ENCODE results near the gene PLA2G4E. TPM values are rescaled to one million over a fixed set of nuclear protein-coding genes. Genes with fewer than 3 reads are reported as not detected.

The PLA2G4E gene
- total RNA-seq, 1 donor from 2014 or later, result not detected

DNA sequence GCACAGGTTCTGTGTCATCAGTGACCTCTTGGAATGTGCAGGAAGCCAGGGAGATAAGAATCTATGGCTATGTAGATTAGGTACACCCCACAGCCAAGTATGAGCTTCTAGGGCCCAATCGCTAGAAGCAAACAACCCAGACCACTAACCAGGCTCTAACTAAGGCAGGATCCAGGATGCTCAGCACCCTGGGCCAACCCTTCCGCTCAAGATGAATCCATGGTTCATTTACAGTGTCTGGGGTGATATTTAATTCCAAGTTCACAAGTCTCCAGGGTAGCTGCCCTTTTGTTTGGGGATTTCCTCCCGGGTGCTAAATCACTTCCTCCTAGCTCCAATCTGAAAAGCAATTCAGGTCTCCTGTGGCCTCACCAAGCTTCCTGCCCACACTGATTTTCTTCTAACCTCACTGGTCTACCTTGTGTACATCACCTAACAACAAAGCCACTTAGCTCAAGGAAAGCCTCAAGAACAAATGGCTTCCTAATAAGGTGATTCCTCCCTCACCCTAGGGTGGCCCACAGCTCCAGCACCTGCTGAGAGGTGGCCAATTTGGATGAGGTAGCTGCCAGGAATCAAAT is 50.9 kb downstream of the PLA2G4E start:
- DNase-seq (ENCODE audit: low spot score) (peak; percentile 9), ATAC-seq (no peak)
- intact Hi-C loops (cut with DNase I), result no loop called here

DNA sequence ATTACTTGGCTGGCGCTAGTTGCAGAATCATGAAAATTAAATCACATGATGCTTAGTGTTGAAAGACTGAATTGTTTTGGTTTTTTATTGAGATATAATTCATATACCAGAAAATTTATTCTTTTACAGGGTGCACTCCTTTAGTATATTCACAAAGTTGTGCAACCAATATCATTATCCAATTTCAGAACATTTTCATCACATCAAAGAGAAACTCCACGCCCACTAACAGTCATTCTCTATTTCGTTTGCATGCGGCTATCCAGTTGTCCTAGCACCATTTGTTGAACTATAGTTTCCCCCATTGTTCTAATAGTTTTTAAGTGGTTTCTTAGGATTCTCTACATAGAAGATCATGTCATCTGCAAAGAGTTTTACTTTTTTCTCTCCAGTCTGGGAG is 52.1 kb downstream of the PLA2G4E start:
- intact Hi-C loops (cut with DNase I), result no loop called here
- no peak for ATAC-seq
- no peak for DNase-seq (ENCODE audit: low spot score)

DNA sequence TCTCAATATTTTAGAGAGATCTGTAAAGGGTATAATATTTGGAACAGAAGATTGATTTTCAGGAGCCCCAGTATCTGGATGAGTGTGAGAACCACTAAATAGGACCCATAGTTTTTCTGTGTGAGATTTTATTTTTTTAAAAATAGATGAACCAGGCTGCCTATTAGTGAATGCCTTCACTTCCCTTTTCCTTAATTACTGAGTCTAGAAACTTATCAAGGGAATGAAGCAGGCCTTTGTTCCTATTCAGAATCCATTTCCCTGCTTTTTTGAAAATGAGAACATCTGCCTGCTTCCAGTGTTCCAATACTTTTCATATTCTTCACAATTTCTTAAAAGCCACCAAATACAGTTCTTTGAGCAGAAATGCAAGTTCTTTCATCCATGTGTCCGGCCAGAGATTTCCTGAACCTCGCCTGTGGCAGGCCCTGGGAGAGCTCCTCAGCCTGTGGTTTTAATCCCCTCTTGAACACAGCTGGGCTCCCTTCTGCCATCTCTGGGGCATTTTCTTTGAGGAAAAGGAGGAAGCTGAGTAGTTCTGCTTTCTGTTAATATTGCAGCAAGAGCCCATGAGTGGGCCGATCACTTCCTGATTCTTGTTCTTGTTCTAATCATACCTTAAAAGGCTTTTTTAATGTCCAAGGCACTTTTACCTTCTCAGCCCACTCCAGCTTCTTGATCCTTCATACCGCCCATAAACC is 53.2 kb downstream of the PLA2G4E start:
- intact Hi-C loops (cut with DNase I), result no loop called here
- DNase-seq (ENCODE audit: low spot score) (peak; percentile 60), ATAC-seq (peak; percentile 19)

DNA sequence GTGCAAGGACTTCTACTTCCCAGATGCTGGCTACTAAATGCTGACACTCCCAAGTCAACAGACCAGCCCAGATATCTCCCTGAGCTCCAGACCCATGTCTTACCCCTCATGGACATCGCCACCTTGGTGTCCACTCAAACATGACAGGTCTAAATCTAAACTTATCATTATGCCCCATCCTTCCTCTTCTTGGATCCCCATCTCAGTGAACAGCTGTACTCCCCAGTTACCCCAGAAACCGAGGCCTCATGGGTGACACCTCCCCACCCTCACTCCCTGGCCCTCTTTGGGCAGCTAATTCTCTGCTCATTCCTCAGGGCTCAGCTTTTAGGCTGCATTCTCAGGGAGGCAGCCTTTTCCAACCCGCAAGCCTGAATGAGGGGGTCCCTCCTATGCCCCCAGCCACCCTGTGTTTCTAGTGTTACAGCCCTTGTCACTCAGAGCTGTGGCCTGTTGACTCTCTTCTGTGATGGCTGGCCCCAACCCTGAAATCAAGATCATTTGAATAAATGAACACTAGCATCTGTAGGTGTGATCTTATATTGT is 53.8 kb downstream of the PLA2G4E start:
- DNase-seq (ENCODE audit: low spot score) (peak; percentile 42), ATAC-seq (no peak)
- intact Hi-C loops (cut with DNase I), result no loop called here

DNA sequence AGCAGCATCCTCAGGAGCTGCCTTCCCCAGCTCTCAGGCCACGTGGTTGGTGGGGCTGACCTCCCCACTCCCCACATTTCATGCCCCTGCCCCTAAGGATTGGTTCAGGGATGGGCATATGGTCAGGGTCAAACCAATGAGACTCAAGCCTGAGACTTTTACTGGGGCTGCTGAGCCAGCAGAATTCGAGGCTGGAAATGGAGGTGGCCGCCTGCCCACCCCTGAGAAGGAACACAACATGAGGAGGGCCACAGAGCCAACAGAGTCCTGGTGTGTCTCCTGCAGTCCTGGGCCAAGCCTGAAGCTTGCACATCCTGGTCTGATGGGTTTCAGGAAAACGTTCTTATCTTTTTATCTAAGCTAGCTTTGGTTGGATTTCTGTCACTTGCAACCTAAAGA is 54.4 kb downstream of the PLA2G4E start:
- intact Hi-C loops (cut with DNase I), result no loop called here
- ATAC-seq (no peak), DNase-seq (ENCODE audit: low spot score) (peak; percentile 9)

DNA sequence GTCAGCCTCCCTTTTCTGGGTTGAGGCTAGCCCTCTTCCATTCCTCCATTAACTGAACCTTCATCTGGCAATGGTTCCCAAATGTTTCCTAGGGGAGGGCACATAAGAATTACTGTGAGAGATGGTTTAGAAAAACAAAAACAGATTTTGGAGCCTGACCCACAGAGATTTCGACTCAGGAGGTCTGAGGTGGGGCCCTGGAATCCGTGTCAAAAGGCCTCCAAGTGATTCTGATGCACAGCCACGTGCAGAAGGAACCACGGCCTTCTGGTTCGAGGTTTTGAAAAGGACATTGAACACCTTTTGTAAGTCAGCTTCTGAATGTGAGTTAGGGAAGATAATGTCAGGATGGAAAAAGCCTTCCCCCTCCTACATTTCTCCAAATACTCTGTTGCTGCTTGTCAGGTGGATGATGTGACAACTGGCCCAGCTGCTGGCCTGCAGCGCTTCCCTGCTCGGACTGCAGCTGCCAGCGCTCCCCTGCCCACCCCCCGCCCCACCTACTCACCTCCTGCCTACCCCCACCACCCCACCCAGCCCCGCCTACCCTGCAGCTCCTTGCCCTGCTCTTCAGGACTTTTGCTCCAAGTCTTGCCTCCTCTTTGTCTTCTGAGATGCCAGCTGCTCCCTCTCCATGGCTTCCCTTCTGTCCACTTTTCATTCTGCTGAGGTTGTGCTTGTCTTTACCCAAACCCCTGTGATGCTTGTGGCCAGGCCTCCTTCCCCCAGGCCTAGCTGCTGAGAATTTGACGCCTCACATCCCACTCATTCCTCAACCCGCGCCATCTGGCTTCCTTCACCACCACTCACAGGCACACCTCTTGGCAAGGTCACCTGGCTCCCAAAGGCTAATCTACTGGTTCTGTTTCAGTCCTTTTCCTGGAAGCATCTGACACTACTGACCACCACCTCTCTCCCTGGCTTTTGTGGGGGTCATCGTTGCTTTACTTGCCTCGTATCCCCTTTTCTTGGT is 55.1 kb downstream of the PLA2G4E start:
- DNase-seq (ENCODE audit: low spot score), result peak; percentile 32
- ATAC-seq, result no peak
- intact Hi-C loops (cut with DNase I), result no loop called here

DNA sequence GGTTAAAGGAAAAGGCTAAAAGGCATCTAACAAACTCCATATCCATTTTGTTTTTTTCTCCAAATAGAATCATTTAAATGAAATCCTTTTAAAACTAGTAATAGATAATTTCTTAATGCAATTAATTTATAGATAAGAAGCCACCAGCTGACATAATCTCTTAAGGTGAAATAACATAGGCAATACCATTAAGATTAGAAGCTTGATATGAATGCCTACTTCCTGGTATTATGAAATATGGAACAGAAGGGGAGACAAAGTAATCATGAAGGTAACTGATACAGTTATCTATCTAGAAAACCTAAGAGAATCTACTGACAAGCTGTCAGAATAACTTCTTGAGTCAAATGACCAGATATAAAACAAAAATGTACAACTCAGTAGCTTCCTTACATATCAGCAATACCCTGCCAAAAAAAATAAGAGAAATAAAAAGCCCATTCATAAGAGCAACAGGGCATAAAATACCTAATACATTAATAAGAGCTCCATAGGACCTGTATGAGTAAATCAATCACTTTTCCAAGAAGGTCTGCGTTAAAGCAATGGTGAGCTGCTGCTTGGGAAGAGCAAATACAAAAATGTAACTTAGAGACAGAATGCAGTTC is 59.1 kb downstream of the PLA2G4E start:
- intact Hi-C loops (cut with DNase I), result no loop called here

DNA sequence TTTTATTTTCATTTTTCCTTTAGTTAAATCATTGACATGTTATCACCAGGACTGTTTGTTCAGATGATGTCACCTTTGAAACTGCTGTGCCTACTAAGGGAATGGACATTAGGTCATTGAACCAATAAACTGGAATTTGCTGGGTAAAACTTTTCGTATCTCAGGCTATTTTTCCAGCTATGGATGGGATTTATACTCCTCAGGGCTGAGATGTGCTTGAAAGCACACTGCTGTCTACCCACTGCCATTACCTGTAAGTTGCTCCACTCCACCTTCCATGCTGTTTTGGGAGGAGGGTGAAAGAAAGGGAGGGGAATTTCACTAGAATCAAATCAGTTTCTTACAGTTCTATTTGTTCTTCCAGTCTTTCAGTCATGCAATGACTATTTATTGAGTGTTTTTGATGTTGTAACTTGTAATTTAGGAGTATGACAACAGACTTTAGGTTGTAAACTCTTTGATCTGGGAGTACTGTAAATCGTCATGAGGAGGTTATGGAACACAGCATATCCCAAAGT is 59.8 kb downstream of the PLA2G4E start:
- DNase-seq (ENCODE audit: low spot score) (no peak), ATAC-seq (no peak)
- intact Hi-C loops (cut with DNase I), result no loop called here

More for the DNA sequence above, 59.1 kb downstream of the PLA2G4E start:
- ATAC-seq, result no peak
- no peak for DNase-seq (ENCODE audit: low spot score)

DNA sequence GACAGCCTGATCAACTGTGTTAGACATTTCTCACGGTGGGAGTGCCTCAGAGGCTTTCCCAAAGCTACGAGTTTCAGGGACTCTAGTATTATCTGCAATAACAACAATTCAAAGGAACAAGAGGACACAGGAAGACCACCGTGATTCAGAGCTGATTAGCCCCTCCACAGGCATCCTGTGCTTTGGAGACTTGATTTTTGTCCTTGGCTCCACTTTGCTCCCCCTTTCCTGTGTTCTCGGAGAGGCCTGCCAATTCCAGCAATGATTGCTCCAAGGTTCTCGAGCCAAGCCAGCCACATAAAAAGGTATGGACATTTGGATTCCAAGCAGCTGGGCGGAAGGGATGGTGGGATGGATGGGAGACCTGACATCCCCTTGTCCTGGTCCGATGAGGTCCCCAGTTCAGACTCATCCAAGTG is 62.8 kb downstream of the PLA2G4E start:
- intact Hi-C loops (cut with DNase I), result no loop called here
- DNase-seq (ENCODE audit: low spot score) (no peak), ATAC-seq (no peak)

DNA sequence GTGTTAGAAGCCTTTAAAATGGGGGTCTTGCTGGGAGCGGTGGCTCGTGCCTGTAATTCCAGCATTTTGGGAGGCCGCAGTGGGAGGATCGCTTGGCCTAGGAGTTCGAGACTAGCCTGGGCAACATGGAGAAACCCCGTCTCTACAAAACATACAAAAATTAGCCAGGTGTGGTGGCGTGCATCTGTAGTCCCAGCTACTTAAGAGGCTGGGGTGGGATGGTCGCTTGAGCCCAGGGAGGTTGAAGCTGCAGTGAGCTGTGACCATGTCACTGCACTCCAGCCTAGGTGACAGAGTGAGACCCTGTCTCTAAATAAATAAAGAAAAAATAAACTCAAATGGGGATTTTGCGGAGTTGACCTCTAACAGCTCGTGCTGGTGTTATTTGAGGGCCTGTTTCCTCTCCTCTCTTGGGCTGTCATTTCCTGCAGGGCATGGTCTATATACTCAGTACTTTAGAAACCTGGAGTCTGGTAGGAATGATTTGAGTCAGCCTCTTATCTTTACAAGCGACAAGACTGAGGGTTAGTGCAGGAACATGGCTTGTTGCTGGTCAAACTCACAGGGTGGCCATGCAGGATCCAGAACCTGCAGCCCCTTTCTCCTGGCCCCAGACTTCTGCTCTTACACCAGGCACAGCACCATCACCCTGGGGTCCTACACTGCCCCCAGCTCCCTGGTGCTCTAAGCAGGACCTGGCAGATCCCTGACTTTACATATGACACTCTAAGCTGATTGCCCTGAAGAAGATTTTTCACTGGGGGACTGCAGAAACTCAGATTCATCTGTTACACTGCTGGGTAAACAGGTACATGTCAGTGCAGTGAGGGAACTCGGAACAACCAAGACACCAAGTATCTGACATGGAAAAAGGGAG is 63.6 kb downstream of the PLA2G4E start:
- DNase-seq (ENCODE audit: low spot score), result no peak
- ATAC-seq, result no peak
- intact Hi-C loops (cut with DNase I), result no loop called here

DNA sequence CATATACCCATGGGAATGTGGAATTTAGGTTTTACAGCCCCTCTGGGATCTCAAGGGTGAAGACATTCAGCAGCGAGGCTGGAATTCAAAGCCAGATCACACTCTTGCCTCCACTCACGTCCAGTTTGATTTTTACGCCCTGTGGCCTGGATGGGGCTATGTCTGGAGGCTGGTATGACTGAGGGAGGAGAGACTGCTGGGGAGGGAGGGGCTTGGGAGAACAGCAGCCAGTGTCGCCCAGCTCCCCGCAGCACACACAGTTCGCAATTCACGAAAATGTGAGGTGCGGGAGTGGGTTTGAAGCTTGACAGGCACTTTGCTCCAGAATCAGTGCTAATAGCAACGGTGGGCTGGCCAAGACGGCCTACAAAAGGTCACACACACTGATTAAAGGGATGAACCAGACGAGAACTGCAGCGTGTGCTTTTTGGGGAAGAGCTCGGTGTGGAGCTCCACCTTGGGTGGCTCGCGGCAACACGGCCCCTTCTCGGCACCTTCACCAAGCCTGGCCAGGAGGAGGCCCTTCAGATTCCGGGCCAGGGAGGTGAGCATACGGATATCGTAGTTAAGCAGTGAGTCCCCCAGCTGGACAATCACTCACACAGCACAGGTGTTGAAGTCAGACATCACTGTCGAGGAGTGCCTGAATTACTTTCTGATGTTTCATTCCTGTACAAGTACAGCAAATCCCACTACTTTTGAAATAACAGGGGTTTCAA is 64.9 kb downstream of the PLA2G4E start:
- no peak for ATAC-seq
- intact Hi-C loops (cut with DNase I), result no loop called here
- no peak for DNase-seq (ENCODE audit: low spot score)

DNA sequence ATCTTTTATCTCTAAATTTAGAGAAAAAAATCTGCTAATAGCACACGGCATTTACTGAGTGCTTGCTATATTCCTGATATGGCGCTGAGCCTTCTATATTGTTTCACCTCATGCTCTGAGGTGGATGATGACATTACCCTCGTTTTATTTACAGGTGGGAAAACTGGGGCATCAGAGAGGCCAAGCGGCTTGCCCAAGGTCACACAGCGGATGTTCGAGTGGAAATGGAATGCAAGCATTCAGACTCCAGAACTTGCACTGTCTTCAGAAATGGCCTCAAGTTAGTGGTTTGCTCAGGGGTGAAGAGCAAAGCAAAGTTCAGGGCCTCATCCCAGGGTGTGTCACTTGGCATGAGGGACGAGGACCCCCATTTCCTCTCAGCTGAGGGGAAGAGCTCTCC is 65.7 kb downstream of the PLA2G4E start:
- ATAC-seq (no peak), DNase-seq (ENCODE audit: low spot score) (no peak)
- intact Hi-C loops (cut with DNase I), result no loop called here

DNA sequence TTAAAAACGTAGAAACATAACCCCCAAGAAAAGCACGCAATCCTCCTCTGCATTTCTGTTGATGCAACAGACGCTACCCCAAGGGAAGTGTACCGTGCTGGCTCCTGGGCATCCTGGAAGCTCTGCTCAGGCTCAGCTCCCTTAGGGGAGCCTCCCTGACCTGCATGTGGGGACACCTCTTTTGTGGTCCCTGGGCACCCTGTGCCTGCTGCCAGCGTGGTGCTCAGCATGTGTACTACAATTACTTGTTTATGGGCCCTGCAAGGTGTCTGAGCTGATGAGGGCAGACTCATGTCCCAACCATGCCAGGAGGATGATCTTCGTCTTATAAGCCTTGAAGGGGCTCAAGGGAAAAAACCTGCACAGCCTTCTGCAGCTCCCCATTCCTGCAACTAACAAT is 66.8 kb downstream of the PLA2G4E start:
- intact Hi-C loops (cut with DNase I), result no loop called here
- no peak for DNase-seq (ENCODE audit: low spot score)
- no peak for ATAC-seq

DNA sequence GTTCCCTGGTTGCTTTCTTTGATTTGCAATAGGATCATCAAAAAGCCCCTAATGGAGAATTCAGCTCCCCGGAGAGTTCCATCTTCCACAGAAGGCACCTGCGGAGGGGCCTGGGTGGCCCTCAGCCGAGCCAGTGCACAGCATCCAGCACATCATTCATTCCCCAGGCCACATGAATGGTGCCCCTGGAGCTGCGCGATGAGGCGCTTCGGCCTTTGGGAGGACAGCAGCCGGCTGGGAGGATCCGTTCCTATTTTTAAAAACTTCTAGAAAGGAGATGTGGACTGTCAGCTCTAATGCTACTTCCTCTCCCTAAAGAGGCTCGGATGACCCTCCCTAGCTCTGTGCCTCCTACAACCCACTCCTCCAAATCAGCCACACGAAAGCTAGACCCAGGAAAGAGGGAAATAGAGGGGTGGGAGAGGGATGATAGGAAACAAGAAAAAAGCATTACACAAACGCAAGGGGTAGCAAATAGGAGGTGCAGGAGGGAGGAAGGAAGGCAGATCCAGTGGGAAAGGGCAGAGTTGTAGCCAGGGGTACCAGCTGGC is 68.8 kb downstream of the PLA2G4E start:
- ATAC-seq, result peak; percentile 14
- DNase-seq (ENCODE audit: low spot score), result no peak
- intact Hi-C loops (cut with DNase I), result no loop called here

DNA sequence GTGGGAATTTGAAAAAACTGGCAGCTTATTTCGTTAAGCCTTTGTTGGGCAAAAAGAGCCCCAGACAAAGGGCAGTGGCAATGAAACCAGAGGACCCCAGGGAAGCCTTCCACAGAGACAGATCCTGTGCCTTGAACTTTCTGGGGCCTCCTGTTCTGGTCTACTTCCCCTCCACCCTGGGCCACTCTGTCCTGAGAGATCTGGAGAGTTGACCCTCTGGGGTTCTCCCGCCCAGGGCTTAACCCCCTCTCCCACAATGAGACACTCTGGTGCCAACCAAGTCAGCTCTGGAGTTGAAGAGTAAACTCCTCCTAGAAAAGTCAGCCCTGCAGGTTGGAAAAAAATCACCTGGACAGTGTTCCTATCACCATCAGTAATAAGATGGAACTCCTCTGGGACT is 69.3 kb downstream of the PLA2G4E start:
- DNase-seq (ENCODE audit: low spot score) (no peak), ATAC-seq (no peak)
- intact Hi-C loops (cut with DNase I), result no loop called here

DNA sequence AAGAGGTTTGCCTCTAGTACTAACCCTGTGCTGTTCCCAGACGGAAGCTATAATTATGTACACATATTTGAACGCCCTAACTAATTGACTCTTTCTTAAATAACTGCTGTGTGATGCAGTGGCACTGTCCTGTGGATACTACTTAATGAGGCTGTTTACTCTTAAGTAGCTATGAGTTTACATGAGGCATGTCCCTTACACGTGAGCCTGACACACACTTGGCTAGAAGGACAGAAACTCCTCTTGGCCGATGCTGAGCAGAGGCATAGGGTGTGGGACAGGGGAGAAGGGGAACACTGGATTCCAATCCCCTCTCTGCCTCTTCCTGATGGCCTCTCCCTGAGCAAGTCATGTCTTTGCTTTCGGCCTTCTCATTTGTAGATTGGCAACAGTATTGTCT is 70.4 kb downstream of the PLA2G4E start:
- ATAC-seq (peak; percentile 37), DNase-seq (ENCODE audit: low spot score) (no peak)
- intact Hi-C loops (cut with DNase I), result no loop called here

DNA sequence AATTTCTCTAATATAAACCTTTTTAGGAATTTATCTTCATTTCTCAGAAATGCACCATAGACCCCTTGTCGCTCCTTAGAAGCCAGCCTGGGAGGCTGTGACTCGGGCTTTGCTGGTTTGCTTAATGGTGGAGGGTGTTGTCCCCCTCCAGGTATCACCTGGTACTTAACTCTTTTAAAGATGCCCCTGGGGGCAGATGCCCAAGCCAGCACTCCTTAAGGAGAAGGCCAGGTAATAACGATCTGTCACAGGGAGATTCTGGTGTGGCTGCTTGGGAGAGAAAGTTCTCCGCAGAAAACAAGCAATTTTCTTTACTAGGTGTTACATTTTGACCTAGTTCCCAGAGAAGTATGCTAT is 70.7 kb downstream of the PLA2G4E start:
- ATAC-seq (no peak), DNase-seq (ENCODE audit: low spot score) (no peak)
- intact Hi-C loops (cut with DNase I), result no loop called here
